ENCODE measurements around the gene MAP1LC3B2. TPM values are rescaled to one million over a fixed set of nuclear protein-coding genes. Genes with fewer than 3 reads are reported as not detected.

The MAP1LC3B2 gene
- total and polyA plus RNA-seq, 2 of the 13 experiments (the other 11 are each of a cell fraction or from before 2014, with no cell fraction given): 0.60 to 2.2 TPM

GRCh38 chr12:116583129-116583694, 24.0 kb downstream of the MAP1LC3B2 start:
- CTCF ChIA-PET (ENCODE audit: low intra/inter-chr PET ratio, low total read pairs): no interaction called here
- WGBS (ENCODE audit: low lambda C conversion rate): 40% methylated on average over 6 of the region's 6 CpGs
- TF ChIP-seq MAFG (CRISPR knock-in tag; IDR thresholded peaks at IDR 0.05): no peak
- no peak for TF ChIP-seq HNF1A (IDR thresholded peaks at IDR 0.05; ENCODE audit: low read depth)
- TF ChIP-seq HNF1A (CRISPR knock-in tag; IDR thresholded peaks at IDR 0.05; ENCODE audit: borderline replicate concordance): no peak
- no peak for TF ChIP-seq ZNF326 (CRISPR knock-in tag; IDR thresholded peaks at IDR 0.05; ENCODE audit: borderline replicate concordance)
- TF ChIP-seq PLRG1 (conservative IDR thresholded peaks at IDR 0.05): no peak
- no peak for TF ChIP-seq MTA1 (CRISPR knock-in tag; IDR thresholded peaks at IDR 0.05; ENCODE audit: borderline replicate concordance)
- TF ChIP-seq TRIM24 (CRISPR knock-in tag; IDR thresholded peaks at IDR 0.05): no peak
- no peak for TF ChIP-seq CREB3 (CRISPR knock-in tag; IDR thresholded peaks at IDR 0.05)
- TF ChIP-seq FOXJ3 (CRISPR knock-in tag; IDR thresholded peaks at IDR 0.05; ENCODE audit: borderline replicate concordance): no peak
- no peak for TF ChIP-seq PTBP1 (IDR thresholded peaks at IDR 0.05; ENCODE audit: low read depth, low read length, poor library complexity, severe bottlenecking)
- TF ChIP-seq MIXL1 (CRISPR knock-in tag; IDR thresholded peaks at IDR 0.05): no peak
- no peak for TF ChIP-seq NFRKB (IDR thresholded peaks at IDR 0.05)
- TF ChIP-seq HMGXB3 (CRISPR knock-in tag; IDR thresholded peaks at IDR 0.05; ENCODE audit: borderline replicate concordance): no peak
- TF ChIP-seq ZNF605 (CRISPR knock-in tag; IDR thresholded peaks at IDR 0.05): no peak
- TF ChIP-seq ZNF598 (CRISPR knock-in tag; IDR thresholded peaks at IDR 0.05; ENCODE audit: borderline replicate concordance): no peak
- no peak for TF ChIP-seq ZSCAN21 (CRISPR knock-in tag; IDR thresholded peaks at IDR 0.05; ENCODE audit: borderline replicate concordance)

More at GRCh38 chr12:116583129-116583694, 24.0 kb downstream of the MAP1LC3B2 start:
- no peak for DNase-seq (ENCODE audit: low spot score)
- H3K9ac ChIP-seq (ENCODE audit: insufficient read depth, low read depth, low read length): no peak overlapping the region
- in situ Hi-C loops (cut with HindIII; ENCODE audit: extremely low pct_ligation_motif_present, low pct_unique_long_range_greater_than_20kb): no loop called here
- POLR2A ChIA-PET: no interaction called here
- FAIRE-seq: no peak
- no peaks in the 10 kb centered on the region for H3K27me3 ChIP-seq (ENCODE audit: control insufficient read depth in 1 of 2, insufficient read depth in 2 of 2, low read length in 2 of 2)
- no peak overlapping the region for H3K27ac ChIP-seq (ENCODE audit: extremely low read length, insufficient read depth, low read length)
- H3K36me3 ChIP-seq (replicated peaks in 1 of 2; ENCODE audit: control insufficient read depth in 1 of 2, insufficient read depth in 2 of 2, low read length in 2 of 2): no peaks in the 10 kb centered on the region
- no peaks in the 10 kb centered on the region for H4K20me1 ChIP-seq (ENCODE audit: insufficient read depth, low read length)
- H3K79me2 ChIP-seq (ENCODE audit: insufficient read depth, low read length): no peaks in the 10 kb centered on the region
- peaks cover 8% of the 10 kb centered on the region; the same call in 1 of the 2 replicates for H3K9me3 ChIP-seq (ENCODE audit: low read length)
- H3K4me2 ChIP-seq (ENCODE audit: low read depth, low read length): no peak overlapping the region
- BruUV-seq (replicated peaks): no TSS peak
- H3K4me1 ChIP-seq (ENCODE audit: insufficient read depth, low read length): no peaks in the 10 kb centered on the region
- H3K4me3 ChIP-seq (replicated peaks in 1 of 3; ENCODE audit: insufficient read depth in 1 of 3, low read depth in 2 of 3, low read length in 3 of 3): no peak overlapping the region
- ATAC-seq: no peak
- intact Hi-C loops (cut with micrococcal nuclease; ENCODE audit: unreplicated experiment): no loop called here
- H2AFZ ChIP-seq (ENCODE audit: low read length): no peak overlapping the region
